ENCODE results near the gene WWP2. TPM values are rescaled to one million over a fixed set of nuclear protein-coding genes. Genes with fewer than 3 reads are reported as not detected.

WWP2 gene
- 10 to 100 TPM; 19.0 to 67.9 (median 29.3) TPM for polyA plus RNA-seq

DNA sequence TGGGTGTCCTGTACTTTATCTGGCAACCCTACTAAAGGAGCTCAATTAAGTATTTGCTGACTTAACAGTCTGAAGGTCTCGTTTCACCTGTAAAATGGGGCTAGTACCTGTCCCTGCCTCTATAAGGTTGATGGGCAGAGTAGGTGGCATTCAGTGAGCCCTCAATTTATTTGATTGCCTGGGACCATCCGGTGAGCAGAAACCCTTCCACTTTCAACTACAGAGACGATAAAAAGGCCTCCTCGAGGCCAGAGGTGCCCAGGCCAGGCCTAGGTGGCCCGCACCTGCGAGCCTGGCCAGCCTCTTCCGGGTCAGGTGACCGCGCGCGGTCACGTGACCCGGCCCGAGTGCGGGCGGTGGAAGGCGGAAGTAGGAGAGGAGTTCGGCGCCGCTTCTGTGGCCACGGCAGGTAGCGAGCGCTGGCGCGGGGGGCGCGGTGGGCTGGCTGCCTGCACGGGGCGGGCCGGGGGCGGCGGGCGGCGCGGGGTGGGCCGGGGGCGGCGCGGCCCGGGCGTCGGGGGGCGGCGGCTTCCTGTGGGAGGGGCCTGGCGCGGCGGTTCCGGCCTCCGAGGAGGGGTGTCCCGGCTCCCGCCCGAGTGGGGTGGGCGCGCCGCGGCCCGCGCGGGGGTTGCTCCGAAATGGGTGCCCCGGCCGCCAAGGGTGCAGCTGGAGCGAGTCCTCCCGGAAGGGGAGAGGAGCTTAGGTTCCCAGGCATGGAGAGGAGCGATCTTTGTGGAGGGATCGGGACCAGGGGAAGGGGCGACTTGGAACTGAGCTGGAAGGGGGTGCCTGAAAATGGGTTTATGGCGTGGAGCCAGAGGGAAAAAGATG lies at the start of gene WWP2:
Gene WWP2 (plus strand): TSS at position 350 of the 831 bp plus-strand sequence. CDS start 24,679 bp downstream, outside the sequence.
- Mint-ChIP-seq H3K4me1 (peaks cover 28 to 43% of the 10 kb centered on the region in 2 donors), H3K27ac (peak within 1 kb of the TSS; percentile 88 to 98 (median 96)), H3K4me3 (peak within 1 kb of the TSS; percentile 89 to 96 (median 90)), H3K9me3 (no peaks in the 10 kb centered on the region), H3K36me3 (no peaks in the 10 kb centered on the region), H3K27me3 (ENCODE audit: low read depth in 3 of 3) (peaks cover 5 to 8% (median 7%) of the 10 kb centered on the region in 3 donors)
- DNase-seq: peak; percentile 75 to 83 (median 77)

DNA sequence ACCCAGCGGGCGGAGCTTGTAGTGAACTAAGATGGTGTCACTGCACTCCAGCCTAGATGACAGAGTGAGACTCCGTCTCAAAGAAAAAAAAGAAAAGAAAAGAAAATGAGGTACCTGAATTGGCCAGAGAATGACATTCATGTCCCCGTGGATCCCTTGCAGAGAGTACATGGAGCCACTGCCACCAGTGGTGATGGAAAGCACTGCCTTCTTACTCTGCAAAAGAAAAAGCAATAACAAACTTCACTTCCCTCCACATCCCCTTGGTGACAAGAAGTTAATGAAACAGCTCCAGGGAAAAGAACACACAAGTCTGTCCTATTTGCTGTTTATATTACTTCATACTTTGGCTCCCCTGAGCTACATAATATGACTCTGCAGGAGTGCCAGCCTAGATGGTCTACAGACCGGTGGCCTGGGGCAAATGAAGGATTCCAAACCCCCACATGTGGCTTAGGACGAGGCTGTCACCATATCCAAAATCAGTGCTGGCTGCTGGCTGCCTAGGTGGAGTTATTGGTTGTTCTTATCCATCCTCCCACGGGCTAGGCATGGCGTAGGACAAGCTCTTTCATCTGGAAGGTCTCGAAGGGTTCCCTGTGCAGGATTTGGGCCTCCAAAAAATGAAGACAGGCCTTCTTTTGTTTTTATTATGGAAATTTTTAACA lies 49.1 kb upstream of the WWP2 start:
- H3K36me3 Mint-ChIP-seq: peaks cover 0 to 10% (median 6%) of the 10 kb centered on the region in 3 donors
- H3K9me3 Mint-ChIP-seq: no peaks in the 10 kb centered on the region
- H3K27ac Mint-ChIP-seq: no peak overlapping the region
- H3K27me3 Mint-ChIP-seq (ENCODE audit: low read depth in 3 of 3): peaks cover 0 to 3% (median 0%) of the 10 kb centered on the region in 3 donors
- no peak for DNase-seq
- H3K4me3 Mint-ChIP-seq: no peak overlapping the region
- H3K4me1 Mint-ChIP-seq: peaks cover 3 to 7% of the 10 kb centered on the region in 2 donors

DNA sequence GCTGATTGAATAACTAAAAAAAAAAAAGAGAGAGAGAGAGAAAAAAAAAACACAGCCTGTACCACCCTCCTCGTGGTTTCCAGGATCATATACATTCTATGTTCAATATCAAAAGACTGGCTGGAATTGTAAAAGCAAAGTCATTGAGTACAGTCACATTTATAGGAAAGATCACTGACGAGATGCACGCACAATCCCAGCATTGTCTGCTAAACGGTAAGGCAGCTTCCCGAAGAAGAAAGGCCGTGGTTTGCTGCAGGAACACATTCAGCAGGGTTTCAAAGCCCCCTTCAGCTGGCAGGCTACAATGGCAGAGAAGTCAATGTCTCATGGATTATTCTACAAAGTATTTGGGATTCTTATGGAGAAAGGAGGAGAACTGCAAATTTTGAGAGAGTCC lies 45.1 kb upstream of the WWP2 start:
- DNase-seq: no peak
- H3K4me1 Mint-ChIP-seq: no peaks in the 10 kb centered on the region
- no peak overlapping the region for H3K27ac Mint-ChIP-seq
- peaks cover 0 to 9% (median 7%) of the 10 kb centered on the region in 3 donors for H3K36me3 Mint-ChIP-seq
- no peaks in the 10 kb centered on the region for H3K27me3 Mint-ChIP-seq (ENCODE audit: low read depth in 3 of 3)
- H3K9me3 Mint-ChIP-seq: no peaks in the 10 kb centered on the region
- H3K4me3 Mint-ChIP-seq: no peak overlapping the region

DNA sequence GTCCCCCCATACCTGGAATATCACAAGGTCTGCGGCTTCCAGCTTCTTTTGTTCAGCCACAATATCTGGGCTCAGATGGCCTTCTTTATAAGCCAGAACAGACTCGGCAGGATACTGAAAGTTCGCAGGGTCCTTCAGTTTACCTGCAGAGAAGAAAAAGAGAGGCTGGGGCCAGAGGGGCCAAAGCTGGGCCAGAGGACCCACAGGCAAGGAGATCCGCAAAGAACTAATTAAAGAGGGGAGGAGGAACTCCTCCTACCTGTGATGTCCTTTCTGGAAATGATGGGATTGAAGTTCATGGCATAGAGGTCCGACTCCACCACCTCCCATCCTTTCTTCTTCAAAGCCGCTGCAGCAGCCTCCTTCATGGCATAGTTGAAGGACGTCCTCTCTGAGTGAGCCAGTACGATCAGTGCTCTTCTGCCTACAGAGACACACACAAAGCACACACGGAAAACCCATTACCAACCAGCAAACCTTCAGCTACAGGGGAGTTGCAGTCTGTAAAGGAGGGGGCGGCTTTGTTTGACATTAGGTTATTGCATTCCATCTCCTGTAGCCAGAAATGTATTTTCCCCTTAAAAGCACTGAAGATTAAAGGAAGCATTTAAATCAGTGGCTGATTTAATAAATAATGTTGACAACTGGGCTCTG lies 43.9 kb upstream of the WWP2 start:
- Mint-ChIP-seq H3K9me3 (no peaks in the 10 kb centered on the region), H3K4me1 (no peaks in the 10 kb centered on the region), H3K36me3 (peaks cover 0 to 7% (median 6%) of the 10 kb centered on the region in 3 donors), H3K4me3 (no peak overlapping the region), H3K27ac (peak overlapping the region in 1 of 6 donors; percentile 39), H3K27me3 (ENCODE audit: low read depth in 3 of 3) (no peaks in the 10 kb centered on the region)
- no peak for DNase-seq

DNA sequence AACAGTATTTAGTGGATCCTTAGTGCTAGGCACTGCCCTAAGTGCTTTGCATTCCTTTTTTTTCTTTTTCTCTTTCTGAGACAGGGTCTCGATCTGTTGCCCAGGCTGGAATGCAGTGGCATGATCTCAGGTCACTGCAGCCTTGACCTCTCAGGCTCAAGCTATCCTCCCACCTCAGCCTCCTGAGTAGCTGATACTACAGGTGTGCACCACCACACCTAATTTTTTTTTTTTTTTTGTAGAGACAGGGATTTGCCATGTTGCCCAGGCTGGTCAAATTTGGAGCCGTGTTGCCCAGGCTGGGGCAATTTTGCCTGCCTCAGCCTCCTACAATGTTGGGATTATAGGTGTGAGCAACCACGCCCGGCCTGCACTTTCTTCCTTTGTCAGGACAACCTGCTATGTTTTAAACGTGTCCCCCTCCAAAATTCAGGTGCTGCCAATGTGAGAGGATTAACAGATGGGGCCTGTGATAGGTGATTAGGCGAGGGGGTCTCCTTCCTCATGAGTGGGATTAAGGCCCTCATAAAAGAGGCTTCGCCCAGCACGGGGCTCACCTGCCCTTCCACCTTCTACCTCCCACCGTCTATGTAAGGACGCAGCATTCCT lies 41.2 kb upstream of the WWP2 start:
- Mint-ChIP-seq H3K9me3 (no peaks in the 10 kb centered on the region), H3K36me3 (peaks cover 0 to 7% (median 6%) of the 10 kb centered on the region in 3 donors), H3K4me3 (no peak overlapping the region), H3K27ac (peak overlapping the region in 1 of 6 donors; percentile 33), H3K4me1 (peaks cover 11 to 12% of the 10 kb centered on the region in 2 donors), H3K27me3 (ENCODE audit: low read depth in 3 of 3) (no peaks in the 10 kb centered on the region)
- DNase-seq: no peak

DNA sequence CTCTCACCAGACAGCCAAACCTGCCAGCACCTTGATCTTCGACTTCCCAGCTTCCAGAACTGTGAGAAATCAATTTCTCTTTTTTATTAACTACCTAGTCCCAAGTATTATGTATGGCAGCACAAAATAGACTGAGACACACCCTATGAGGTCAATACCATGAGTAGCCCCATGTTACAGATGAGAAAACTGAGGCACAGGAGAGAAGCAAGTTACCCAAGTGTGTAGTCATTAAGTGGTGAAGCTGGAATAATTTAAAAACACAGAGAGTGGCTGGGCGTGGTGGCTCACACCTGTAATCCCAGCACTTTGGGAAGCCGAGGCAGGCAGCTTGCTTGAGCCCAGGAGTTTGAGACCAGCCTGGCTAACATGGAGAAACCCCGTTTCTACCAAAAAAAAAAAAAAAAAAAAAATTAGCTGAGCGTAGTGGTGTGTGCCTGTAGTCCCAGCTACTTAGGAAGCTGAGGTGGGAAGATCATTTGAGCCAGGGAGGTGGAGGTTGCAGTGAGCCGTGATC lies 40.6 kb upstream of the WWP2 start:
- Mint-ChIP-seq H3K27me3 (ENCODE audit: low read depth in 3 of 3) (peaks cover 3 to 4% (median 4%) of the 10 kb centered on the region in 3 donors), H3K36me3 (peaks cover 0 to 7% (median 6%) of the 10 kb centered on the region in 3 donors), H3K27ac (peak overlapping the region in 1 of 6 donors; percentile 33), H3K9me3 (no peaks in the 10 kb centered on the region), H3K4me3 (no peak overlapping the region), H3K4me1 (peaks cover 16 to 18% of the 10 kb centered on the region in 2 donors)
- DNase-seq: no peak

DNA sequence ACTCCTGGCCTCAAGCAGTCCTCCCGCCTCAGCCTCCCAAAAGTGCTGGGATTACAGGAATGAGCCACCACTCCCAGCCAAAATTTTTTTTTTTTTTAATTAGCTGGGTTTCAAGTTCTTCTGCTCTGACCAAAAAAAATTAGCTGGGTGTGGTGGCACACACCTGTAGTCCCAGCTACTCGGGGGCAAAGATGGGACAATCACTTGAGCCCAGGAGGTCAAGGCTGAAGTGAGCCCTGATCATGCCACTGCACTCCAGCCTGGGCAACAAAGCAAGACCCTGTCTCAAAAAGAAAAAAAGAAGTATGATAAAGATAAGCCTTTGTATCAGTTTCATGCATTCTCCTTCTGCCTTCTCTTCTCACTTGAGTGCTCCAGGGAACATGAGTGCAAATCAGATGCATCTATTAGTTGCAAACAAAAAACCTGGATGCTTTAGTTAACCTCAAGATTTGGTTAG lies 37.7 kb upstream of the WWP2 start:
- Mint-ChIP-seq H3K27ac (peak overlapping the region in 2 of 6 donors; percentile 60 to 72), H3K9me3 (no peaks in the 10 kb centered on the region), H3K36me3 (no peaks in the 10 kb centered on the region), H3K4me3 (peak overlapping the region in 2 of 5 donors; percentile 59 to 96), H3K27me3 (ENCODE audit: low read depth in 3 of 3) (peaks cover 4 to 10% (median 10%) of the 10 kb centered on the region in 3 donors), H3K4me1 (peaks cover 28 to 33% of the 10 kb centered on the region in 2 donors)
- DNase-seq: no peak

DNA sequence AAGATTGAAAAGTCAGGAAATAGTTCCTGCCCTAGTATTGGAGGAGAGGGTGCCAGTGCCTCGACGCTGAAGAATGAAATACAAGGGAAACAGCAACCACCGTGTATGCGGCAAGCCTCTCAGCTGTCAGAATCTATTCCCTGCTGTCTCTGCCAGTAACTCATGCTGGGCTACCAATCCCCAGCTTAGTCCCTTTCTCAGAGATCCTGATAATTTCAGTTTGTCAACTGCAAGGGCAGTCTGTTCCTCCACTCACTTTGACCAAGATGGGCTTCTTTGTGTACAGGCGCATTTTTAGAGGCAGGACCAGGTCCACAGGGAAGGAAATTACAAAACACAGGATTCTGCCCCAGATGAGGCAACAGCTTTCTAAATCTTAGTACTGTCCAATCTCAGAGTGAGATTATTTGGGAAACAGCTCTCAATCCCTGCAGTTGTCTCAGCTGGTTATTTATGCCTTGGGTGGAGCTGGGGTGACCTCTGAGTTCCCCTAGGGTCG lies 37.1 kb upstream of the WWP2 start:
- Mint-ChIP-seq H3K27me3 (ENCODE audit: low read depth in 3 of 3) (peaks cover 4 to 10% (median 10%) of the 10 kb centered on the region in 3 donors), H3K27ac (peak overlapping the region; percentile 24 to 89 (median 66)), H3K4me3 (peak overlapping the region; percentile 33 to 96 (median 50)), H3K9me3 (no peaks in the 10 kb centered on the region), H3K36me3 (peaks cover 0 to 4% (median 0%) of the 10 kb centered on the region in 3 donors), H3K4me1 (peaks cover 28 to 33% of the 10 kb centered on the region in 2 donors)
- no peak for DNase-seq

DNA sequence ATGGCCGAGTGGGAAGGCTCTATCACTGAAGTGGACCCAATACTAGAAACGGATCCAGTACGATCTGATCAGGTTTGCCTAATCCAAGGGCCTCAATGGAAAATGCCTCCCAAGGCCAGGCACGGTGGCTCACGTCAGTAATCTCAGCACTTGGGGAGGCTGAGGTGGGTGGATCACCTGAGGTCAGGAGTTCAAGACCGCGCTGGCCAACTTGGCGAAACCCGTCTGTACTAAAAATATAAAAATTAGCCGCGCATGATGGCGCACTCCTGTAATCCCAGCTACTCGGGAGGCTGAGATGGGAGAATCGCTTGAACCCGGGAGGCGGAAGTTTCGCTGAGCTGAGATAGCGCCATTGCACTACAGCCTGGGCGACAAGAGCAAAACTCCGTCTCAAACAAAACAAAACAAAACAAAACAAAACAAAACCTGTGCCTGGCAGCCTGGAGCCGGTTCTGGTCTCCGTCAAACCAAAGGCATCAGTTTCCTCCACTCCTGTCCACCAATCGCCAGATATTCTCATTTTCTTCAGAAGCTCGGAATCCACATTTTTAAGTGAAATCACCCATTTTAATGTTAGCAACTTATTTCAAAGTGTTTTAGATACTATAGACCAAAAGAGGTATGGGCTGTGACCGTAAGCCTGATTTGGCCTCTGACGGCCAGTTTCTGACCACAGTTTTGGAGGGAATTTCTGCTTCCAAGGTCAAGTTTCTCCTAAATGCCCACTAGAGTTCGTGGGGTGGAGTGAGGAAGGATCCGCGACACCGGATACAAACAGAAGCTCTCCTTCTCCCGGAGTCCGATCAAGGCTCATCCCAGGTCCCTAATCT lies 36.4 kb upstream of the WWP2 start:
- H3K4me3 Mint-ChIP-seq: peak overlapping the region; percentile 92 to 97 (median 94)
- H3K36me3 Mint-ChIP-seq: peaks cover 0 to 4% (median 0%) of the 10 kb centered on the region in 3 donors
- H3K9me3 Mint-ChIP-seq: no peaks in the 10 kb centered on the region
- H3K27ac Mint-ChIP-seq: peak overlapping the region; percentile 89 to 94 (median 93)
- H3K4me1 Mint-ChIP-seq: peaks cover 28 to 33% of the 10 kb centered on the region in 2 donors
- peaks cover 4 to 10% (median 10%) of the 10 kb centered on the region in 3 donors for H3K27me3 Mint-ChIP-seq (ENCODE audit: low read depth in 3 of 3)
- DNase-seq: no peak

DNA sequence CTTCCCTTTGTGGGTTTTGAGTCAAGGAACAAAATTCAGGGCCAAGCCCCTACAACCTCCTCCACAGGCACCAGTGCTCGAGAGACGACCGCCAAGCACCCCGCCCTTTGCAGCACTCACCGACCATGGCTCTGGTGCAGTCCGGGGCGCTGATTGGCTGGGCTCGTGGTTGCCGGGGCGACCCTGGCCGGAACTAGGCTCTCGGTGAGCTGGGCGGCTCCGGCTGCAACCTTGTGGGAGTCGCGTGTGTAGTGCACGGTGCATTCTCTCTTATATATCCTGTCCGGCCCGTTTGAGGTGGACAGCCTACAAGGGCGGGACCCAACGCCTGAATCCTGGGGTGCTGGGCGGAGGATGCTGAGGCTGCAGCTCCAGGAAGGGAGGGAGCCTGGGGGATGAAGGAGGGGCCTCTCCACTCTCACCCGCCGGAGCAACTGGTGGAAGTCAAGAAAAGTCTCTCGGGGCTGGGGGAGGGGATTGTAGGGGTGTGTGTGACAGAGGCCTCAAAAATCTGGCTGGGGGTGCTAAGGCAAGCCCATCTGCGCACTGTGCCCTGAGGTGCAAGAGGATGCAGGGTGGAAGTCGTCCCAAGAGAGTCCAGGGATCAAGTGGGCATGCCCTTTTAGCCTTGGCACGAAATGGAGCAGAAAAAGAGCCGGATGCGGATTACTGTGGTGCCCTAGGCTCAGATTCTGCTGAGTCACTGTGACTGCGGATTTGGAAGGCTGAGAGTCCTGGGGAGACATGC lies 35.6 kb upstream of the WWP2 start, which contains the start of gene NQO1:
Gene NQO1 (minus strand): TSS at position 248 of the 748 bp plus-strand sequence. CDS start 121 bp downstream, at position 127.
- Mint-ChIP-seq H3K4me3 (peak within 1 kb of the TSS; percentile 92 to 97 (median 94)), H3K27ac (peak within 1 kb of the TSS; percentile 89 to 94 (median 93)), H3K36me3 (peaks cover 0 to 4% (median 0%) of the 10 kb centered on the region in 3 donors), H3K4me1 (peaks cover 28 to 33% of the 10 kb centered on the region in 2 donors), H3K9me3 (no peaks in the 10 kb centered on the region), H3K27me3 (ENCODE audit: low read depth in 3 of 3) (peaks cover 4 to 10% (median 10%) of the 10 kb centered on the region in 3 donors)
- DNase-seq: peak; percentile 87 to 88 (median 88)

DNA sequence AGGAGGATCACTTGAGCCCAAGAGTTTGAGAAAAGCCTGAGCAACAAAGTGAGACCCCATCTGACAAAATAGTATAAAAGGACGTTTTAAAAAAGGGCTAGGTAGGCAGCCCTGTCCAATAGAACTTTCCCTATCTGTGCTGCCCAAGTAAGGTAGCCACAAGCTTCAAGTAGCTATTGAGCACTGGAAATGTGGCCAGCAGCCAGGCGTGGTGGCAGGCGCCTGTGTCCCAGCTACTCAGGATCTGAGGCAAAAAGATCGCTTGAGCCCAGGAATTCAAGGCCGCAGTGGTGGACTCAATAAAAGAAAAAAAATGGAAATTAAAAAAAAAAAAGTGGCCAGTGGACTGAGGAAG lies 34.2 kb upstream of the WWP2 start:
- peaks cover 0 to 4% (median 0%) of the 10 kb centered on the region in 3 donors for H3K36me3 Mint-ChIP-seq
- no peak for DNase-seq
- peaks cover 28 to 33% of the 10 kb centered on the region in 2 donors for H3K4me1 Mint-ChIP-seq
- peak overlapping the region in 3 of 5 donors; percentile 7 to 97 (median 36) for H3K4me3 Mint-ChIP-seq
- H3K27ac Mint-ChIP-seq: peak overlapping the region in 1 of 6 donors; percentile 50
- H3K27me3 Mint-ChIP-seq (ENCODE audit: low read depth in 3 of 3): peaks cover 4 to 11% (median 10%) of the 10 kb centered on the region in 3 donors
- H3K9me3 Mint-ChIP-seq: no peaks in the 10 kb centered on the region
